DND-41 (cell line): ENCODE results near the gene FITM2.
"Not testable (repeated sequence)": the region's sequence is repeated elsewhere in the genome, so short reads cannot be mapped to it uniquely, and the experiment has no call there.

Experiments
- ATAC-seq: fragments of 200-7000 bp; cut with Tn5 transposase; 3 replicates; pipeline ENCODE4 v1.9.1; 2021; ENCODE audit warnings: low read depth; ENCODE audit not compliant: insufficient read depth
- DNase-seq: peaks from one replicate; pipeline ENCODE4 v3.0.0-alpha.2; 2020
- H2AFZ ChIP-seq: 2 replicates; pipeline ENCODE4 v1.6.0; 2012; ENCODE audit warnings: low read depth, low read length
- H3K27ac ChIP-seq: 2 replicates; pipeline ENCODE4 v1.5.1; 2012; ENCODE audit warnings: low read length, inconsistent platforms
- H3K27me3 ChIP-seq: fragments of 200-600 bp; sonication (generic); 2 replicates; pipeline ENCODE4 v1.6.0; 2012; ENCODE audit warnings: low read length, mild to moderate bottlenecking, inconsistent platforms; ENCODE audit not compliant: insufficient read depth, poor library complexity
- H3K36me3 ChIP-seq: 2 replicates; pipeline ENCODE4 v1.5.1; 2012; ENCODE audit warnings: low read length, inconsistent platforms; ENCODE audit not compliant: insufficient read depth
- H3K4me1 ChIP-seq: 2 replicates; pipeline ENCODE4 v1.5.1; 2012; ENCODE audit warnings: mild to moderate bottlenecking, low read length; ENCODE audit not compliant: insufficient read depth
- H3K4me2 ChIP-seq: 2 replicates; pipeline ENCODE4 v1.6.0; 2012; ENCODE audit warnings: mild to moderate bottlenecking, moderate library complexity, low read length, inconsistent platforms; ENCODE audit not compliant: insufficient read depth
- H3K4me3 ChIP-seq, 2 experiments: fragments of 200-600 bp in 1 of 2; shearing (Covaris generic) in 1 of 2; 2 replicates each; pipeline ENCODE4 v1.5.1; 2012 to 2016; ENCODE audit warnings: inconsistent platforms in 2 of 2, low read length in 2 of 2, mild to moderate bottlenecking in 2 of 2, low read depth in 1 of 2, moderate library complexity in 1 of 2
- H3K79me2 ChIP-seq: 2 replicates; pipeline ENCODE4 v1.6.0; 2012; ENCODE audit warnings: low read length, inconsistent platforms; ENCODE audit not compliant: insufficient read depth
- H3K9ac ChIP-seq: 2 replicates; pipeline ENCODE4 v1.6.0; 2012; ENCODE audit warnings: low read depth, mild to moderate bottlenecking, inconsistent platforms, low read length, moderate library complexity
- H3K9me3 ChIP-seq: 2 replicates; pipeline ENCODE4 v1.5.1; 2012; ENCODE audit warnings: low read length, moderate library complexity, mild to moderate bottlenecking, inconsistent platforms; ENCODE audit not compliant: insufficient read depth, severe bottlenecking
- H4K20me1 ChIP-seq: 2 replicates; pipeline ENCODE4 v1.6.0; 2012; ENCODE audit warnings: low read length; ENCODE audit not compliant: insufficient read depth
- CTCF ChIP-seq: IDR thresholded peaks from 2 replicates; pipeline ENCODE4 v1.5.1; 2012; ENCODE audit warnings: borderline replicate concordance, low read length, moderate library complexity, mild to moderate bottlenecking; ENCODE audit not compliant: poor library complexity, severe bottlenecking; ENCODE audit errors: extremely low read depth
- EZH2 ChIP-seq: IDR thresholded peaks from 3 replicates; pipeline ENCODE4 v1.6.1; 2012; ENCODE audit warnings: borderline replicate concordance, low read depth, mild to moderate bottlenecking, moderate library complexity, low read length, inconsistent platforms; ENCODE audit not compliant: severe bottlenecking

FITM2 gene

GRCh38 chr20:44301285-44301684 lies 9.7 kb downstream of the FITM2 start:
- H3K9ac ChIP-seq, result no peak overlapping the region
- H3K4me1 ChIP-seq, result no peaks in the 10 kb centered on the region
- no peak for DNase-seq
- H3K79me2 ChIP-seq, result no peaks in the 10 kb centered on the region
- no peak overlapping the region for H3K4me2 ChIP-seq
- H3K4me3 ChIP-seq, result no peak overlapping the region
- H3K27me3 ChIP-seq, result no peaks in the 10 kb centered on the region
- no peak overlapping the region for H3K27ac ChIP-seq
- H2AFZ ChIP-seq, result no peak overlapping the region
- H3K36me3 ChIP-seq, result no peaks in the 10 kb centered on the region
- no peak for TF ChIP-seq EZH2
- TF ChIP-seq CTCF, result no peak
- no peaks in the 10 kb centered on the region for H3K9me3 ChIP-seq
- no peak; the same call in 2 of the 3 replicates for ATAC-seq
- peaks cover 7% of the 10 kb centered on the region; the same call in 1 of the 2 replicates for H4K20me1 ChIP-seq

GRCh38 chr20:44299011-44299535 lies 11.9 kb downstream of the FITM2 start:
- not testable (repeated sequence) for H3K4me2 ChIP-seq, H3K79me2 ChIP-seq, ATAC-seq, H3K4me3 ChIP-seq, H3K27ac ChIP-seq, H3K36me3 ChIP-seq, DNase-seq, H3K27me3 ChIP-seq, H2AFZ ChIP-seq, H3K9ac ChIP-seq, H4K20me1 ChIP-seq, H3K9me3 ChIP-seq, H3K4me1 ChIP-seq

- H3K9me3 ChIP-seq, result no peaks in the 10 kb centered on the region
- TF ChIP-seq CTCF (no peak), EZH2 (no peak)
- H4K20me1 ChIP-seq, result peaks cover 7% of the 10 kb centered on the region; the same call in 1 of the 2 replicates
- H3K4me3 ChIP-seq, result no peak overlapping the region
- no peak overlapping the region for H3K9ac ChIP-seq
- H3K27me3 ChIP-seq, result no peaks in the 10 kb centered on the region
- H3K4me2 ChIP-seq, result no peak overlapping the region
- no peak overlapping the region for H2AFZ ChIP-seq
- H3K4me1 ChIP-seq, result no peaks in the 10 kb centered on the region
- no peak for ATAC-seq
- no peaks in the 10 kb centered on the region for H3K79me2 ChIP-seq
- H3K36me3 ChIP-seq, result no peaks in the 10 kb centered on the region
- H3K27ac ChIP-seq, result no peak overlapping the region
- no peak for DNase-seq
Measured at GRCh38 chr20:44297721-44298120, 13.3 kb downstream of the FITM2 start.

- Histone ChIP-seq H3K9ac (no peak overlapping the region), H3K4me1 (no peaks in the 10 kb centered on the region), H3K4me3 (no peak overlapping the region), H2AFZ (no peak overlapping the region), H3K9me3 (no peaks in the 10 kb centered on the region), H4K20me1 (peaks cover 8% of the 10 kb centered on the region; the same call in 1 of the 2 replicates), H3K79me2 (no peaks in the 10 kb centered on the region), H3K27ac (no peak overlapping the region), H3K4me2 (no peak overlapping the region), H3K27me3 (no peaks in the 10 kb centered on the region), H3K36me3 (no peaks in the 10 kb centered on the region)
- no peak for ATAC-seq
- TF ChIP-seq EZH2 (no peak), CTCF (no peak)
- no peak for DNase-seq
Measured at GRCh38 chr20:44296011-44296410, 15.0 kb downstream of the FITM2 start.
